C4-2B (cell line): Measurements from ENCODE around the gene EPS8L3.
"Not testable (repeated sequence)": the region's sequence is repeated elsewhere in the genome, so short reads cannot be mapped to it uniquely, and the experiment has no call there.

Experiments used
- H3K27ac ChIP-seq: fragments of 450-650 bp; 2 replicates; pipeline ENCODE4 v1.5.1; 2017
- CTCF ChIP-seq: fragments of 450-650 bp; conservative IDR thresholded peaks from 2 replicates; pipeline ENCODE4 v1.5.1; 2017; ENCODE audit warnings: mild to moderate bottlenecking
- ZFX ChIP-seq: fragments of 450-650 bp; IDR thresholded peaks from 2 replicates; pipeline ENCODE4 v1.6.1; 2017

The EPS8L3 gene

DNA sequence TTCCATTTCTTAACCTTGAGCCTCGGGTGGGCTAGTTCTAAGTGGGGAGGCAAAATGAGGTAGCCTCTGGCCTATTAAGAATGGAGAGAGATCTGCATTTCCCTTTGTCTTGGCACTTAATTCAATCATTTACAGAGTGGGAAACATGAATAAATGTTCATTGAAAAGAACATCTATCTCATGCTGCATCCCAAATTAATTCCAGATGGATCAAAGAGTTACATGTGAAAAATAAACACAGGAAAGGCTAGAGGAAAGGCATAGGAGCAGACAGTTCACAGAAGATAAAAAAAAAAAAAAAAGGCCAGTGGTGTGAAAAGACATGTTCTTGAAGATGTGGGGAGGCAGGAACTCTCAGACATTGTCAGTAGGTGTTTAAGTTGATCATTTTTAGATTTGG, 35.7 kb upstream of the EPS8L3 start:
- no peak overlapping the region for H3K27ac ChIP-seq
- TF ChIP-seq ZFX: no peak

DNA sequence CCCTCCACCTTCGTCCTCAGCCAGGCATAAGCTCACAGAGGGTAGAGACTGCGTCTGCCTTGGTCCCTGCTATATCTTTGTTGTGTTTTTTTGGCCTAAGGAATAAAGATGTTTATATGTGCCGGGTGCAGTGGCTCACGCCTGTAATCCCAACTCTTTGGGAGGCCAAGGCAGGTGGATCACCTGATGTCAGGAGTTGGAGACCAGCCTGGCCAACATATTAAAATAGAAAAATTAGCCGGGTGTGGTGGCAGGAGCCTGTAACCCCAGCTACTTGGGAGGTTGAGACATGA, 33.5 kb upstream of the EPS8L3 start:
- not testable (repeated sequence) for H3K27ac ChIP-seq

DNA sequence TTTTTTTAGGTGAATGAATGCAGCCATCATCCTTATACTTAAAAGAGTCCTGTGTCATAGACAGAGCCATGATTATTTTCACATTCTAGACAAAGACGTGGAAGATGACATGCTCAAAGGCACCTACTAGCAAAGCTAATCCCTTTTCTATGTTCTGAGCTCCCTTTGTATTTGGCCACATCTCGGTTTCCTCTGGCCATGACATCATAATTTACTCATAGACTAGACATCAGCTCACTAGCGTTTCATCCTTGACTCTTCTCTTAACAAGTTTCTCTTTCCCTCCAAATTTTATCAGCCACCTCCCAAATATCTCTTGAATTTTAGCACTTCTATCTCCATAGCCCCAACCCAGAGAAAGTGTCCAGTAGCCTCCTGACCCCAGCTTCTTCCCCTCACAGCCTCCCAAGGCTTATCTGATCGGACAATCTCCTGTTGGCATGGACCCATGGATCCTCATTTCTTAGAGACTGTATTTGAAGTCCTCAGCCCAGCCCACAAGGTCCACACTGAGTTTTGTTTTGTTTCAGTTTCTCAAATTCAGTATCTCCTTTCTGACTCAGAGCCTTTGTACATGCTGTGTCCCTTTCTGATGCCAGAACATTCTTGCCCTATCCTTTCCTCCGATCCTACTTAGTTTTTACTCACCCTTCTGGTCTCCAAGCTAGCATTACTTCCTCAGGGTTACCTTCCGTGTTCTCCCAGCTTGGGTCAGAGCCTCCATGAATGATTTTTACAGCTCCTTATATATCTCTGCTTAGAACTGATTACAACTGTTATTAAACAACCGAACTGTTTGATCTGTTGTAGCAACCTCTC, 33.0 kb upstream of the EPS8L3 start:
- H3K27ac ChIP-seq: no peak overlapping the region
- no peak for TF ChIP-seq ZFX
- no peak for TF ChIP-seq CTCF

DNA sequence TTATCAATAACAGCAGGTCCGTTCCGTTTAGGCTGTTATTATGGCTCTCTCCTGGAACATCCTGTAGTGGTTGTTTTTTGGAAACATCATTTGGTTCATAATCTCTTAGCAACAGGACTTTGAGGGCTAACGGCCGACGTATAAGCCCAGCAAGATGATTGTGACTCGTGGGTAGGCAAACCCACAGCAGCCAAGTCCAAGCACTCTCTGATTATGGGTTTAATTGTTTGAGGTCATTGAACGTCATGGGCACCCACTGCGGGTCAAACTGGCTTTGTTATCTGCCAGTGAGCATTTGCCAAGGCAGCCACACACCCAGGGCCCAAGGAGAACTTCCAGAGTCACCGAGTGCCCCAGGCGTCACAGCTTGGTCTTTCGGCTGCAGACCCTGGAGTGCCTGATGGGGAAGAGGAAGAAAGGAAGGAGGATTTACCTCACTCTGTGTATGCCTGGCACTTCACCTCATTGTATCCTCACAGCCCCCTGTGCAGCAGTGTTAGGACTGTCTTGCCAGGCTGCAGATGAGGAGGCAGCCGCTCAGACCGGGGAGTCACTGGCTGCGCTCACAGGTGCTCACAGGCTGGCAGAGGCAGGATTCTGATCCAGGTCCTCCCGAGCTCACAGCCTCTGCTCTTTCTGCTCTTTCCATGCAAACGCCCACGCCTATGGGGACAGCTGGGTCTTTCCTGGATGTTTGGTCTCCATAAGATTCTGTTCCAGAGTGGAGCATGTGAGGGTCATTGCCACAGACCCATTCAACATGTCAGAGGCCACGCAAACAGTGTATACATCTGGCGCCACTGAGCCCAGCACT, 30.8 kb upstream of the EPS8L3 start:
- TF ChIP-seq CTCF (no peak), ZFX (no peak)
- no peak overlapping the region for H3K27ac ChIP-seq

DNA sequence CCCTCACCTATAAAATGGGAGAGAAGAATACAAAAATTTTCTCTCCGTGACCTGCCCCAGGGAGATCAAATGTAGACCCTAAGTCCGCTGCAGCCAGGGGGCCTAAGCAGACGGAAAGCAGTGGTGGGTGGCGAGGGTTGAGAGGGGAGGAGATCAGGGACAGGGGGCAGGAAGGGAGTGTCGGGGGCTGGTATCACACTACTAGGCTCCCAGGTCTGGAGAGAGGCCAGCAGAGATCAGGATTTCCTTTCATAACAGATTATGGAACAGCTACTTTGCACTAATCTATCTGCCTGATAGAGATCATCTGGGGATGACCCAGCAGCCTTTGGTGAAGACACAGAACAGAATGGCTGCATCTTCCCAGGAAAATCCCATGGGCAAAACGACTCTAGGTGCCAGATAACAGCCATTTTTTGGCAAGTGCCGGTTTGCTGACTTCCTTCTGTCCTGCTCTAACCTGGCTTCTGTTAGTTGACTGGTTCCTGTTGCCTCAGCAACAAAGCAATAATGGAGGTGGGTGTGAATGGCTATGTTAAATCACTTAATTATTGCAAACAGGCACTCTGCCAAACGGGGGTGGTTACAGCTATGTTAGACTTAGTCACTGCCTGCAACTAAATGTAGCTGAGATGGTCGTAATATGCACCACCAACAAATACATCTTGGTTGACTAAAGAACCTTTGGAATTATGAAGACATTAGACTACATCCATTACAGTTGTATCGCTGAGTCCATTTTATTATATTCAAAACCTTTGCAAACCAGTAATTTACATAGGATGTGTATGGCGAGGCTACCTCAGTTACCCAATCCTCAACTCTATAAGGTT, 30.0 kb upstream of the EPS8L3 start:
- no peak overlapping the region for H3K27ac ChIP-seq
- no peak for TF ChIP-seq CTCF

DNA sequence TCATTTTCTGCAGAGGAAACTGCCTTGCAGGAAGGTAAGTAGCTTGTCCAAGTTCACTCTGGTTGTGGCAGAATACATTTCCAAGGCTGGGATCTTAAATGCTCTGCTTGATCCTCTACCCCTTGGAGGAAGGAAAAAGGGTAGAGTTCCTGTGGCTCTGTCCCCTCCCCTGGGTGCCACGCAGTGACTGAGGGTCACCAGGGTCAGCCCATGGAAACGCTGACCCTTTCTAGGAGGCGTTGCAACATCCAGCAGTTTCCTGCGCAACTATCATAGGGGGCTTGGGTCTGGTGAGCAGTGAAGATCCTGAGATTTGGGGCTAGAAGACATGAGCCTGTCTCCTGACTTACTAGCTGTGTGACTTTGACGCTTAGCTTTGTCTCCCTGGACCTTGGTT, 29.4 kb upstream of the EPS8L3 start:
- no peak overlapping the region for H3K27ac ChIP-seq

GRCh38 chr1:109792056-109792831, 28.5 kb upstream of the EPS8L3 start:
- TF ChIP-seq ZFX (no peak), CTCF (no peak)
- H3K27ac ChIP-seq: peak overlapping the region; percentile 9; the same call in 1 of the 2 replicates

More for the DNA sequence above, 29.4 kb upstream of the EPS8L3 start:
- TF ChIP-seq CTCF (no peak), ZFX (no peak)
